NT2/D1 (cell line): ENCODE measurements around the gene SLC44A4.

Experiments
- DNase-seq: peaks from one replicate; pipeline ENCODE4 v3.0.0-alpha.2; 2011; ENCODE audit warnings: low read depth, low spot score
- H3K27me3 ChIP-seq: 2 replicates; pipeline ENCODE4 v1.6.0; 2011; ENCODE audit warnings: mild to moderate bottlenecking; ENCODE audit not compliant: insufficient read length, insufficient read depth
- H3K36me3 ChIP-seq: 2 replicates; pipeline ENCODE4 v1.6.1; 2011; ENCODE audit warnings: mild to moderate bottlenecking, low read length, mixed read lengths; ENCODE audit not compliant: insufficient read depth, insufficient read length
- H3K4me1 ChIP-seq: 2 replicates; pipeline ENCODE4 v1.5.1; 2011; ENCODE audit not compliant: insufficient read depth, insufficient read length
- H3K4me3 ChIP-seq: 2 replicates; pipeline ENCODE4 v1.5.1; 2011; ENCODE audit warnings: low read depth; ENCODE audit not compliant: insufficient read length
- H3K9ac ChIP-seq: 2 replicates; pipeline ENCODE4 v1.6.0; 2011; ENCODE audit warnings: low read depth; ENCODE audit not compliant: insufficient read length
- H3K9me3 ChIP-seq: 2 replicates; pipeline ENCODE4 v1.5.1; 2011; ENCODE audit warnings: mild to moderate bottlenecking, low read length; ENCODE audit not compliant: insufficient read depth
- SUZ12 ChIP-seq: IDR thresholded peaks from 2 replicates; pipeline ENCODE4 v1.6.1; 2011; ENCODE audit not compliant: insufficient read length, insufficient read depth; ENCODE audit errors: extremely low read depth
- YY1 ChIP-seq: IDR thresholded peaks from 2 replicates; pipeline ENCODE4 v1.6.1; 2011; ENCODE audit not compliant: insufficient read length, insufficient read depth
- ZNF274 ChIP-seq: IDR thresholded peaks from 2 replicates; pipeline ENCODE4 v1.6.1; 2011; ENCODE audit warnings: mild to moderate bottlenecking, low read depth, low read length

Gene SLC44A4

DNA sequence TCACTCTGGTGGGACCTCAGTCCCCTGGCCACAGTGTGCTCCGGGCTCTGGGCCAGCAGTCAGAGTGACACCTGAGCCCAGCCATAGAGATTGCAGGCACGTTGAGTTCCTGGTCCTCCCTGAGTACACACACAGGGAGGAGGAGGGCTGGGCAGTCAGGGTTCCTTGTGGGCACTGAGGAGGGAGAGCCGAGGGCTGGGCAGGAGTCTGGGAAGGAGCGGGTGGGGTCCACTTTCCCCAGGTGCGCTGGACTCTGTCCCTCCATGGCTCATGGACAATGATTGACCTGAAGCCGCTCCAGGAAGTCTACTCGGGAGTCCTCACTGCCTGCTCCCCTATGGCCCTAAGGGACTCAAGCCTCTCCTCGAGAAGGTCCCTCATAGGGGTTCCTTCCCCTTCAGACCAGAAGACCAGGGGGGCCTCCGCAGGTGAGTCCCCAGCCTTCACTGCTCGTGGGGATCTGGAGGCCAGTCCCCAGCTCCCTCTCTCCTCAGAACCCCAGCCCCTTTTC lies 1.1 kb downstream of the SLC44A4 start:
- Histone ChIP-seq H3K36me3 (peaks cover 29% of the 10 kb centered on the region), H3K9me3 (no peaks in the 10 kb centered on the region), H3K4me3 (no peak overlapping the region), H3K27me3 (no peaks in the 10 kb centered on the region), H3K9ac (peak overlapping the region; percentile 4), H3K4me1 (peaks cover 12% of the 10 kb centered on the region)
- no peak for DNase-seq
- TF ChIP-seq ZNF274 (no peak), SUZ12 (no peak), YY1 (no peak)

GRCh38 chr6:31877125-31877650 lies 1.6 kb downstream of the SLC44A4 start:
- Histone ChIP-seq H3K27me3 (no peaks in the 10 kb centered on the region), H3K4me3 (no peak overlapping the region), H3K36me3 (peaks cover 24% of the 10 kb centered on the region), H3K9ac (peak overlapping the region; percentile 4), H3K9me3 (no peaks in the 10 kb centered on the region), H3K4me1 (peaks cover 12% of the 10 kb centered on the region)
- no peak for TF ChIP-seq YY1
- TF ChIP-seq ZNF274: no peak
- TF ChIP-seq SUZ12: no peak
- no peak for DNase-seq

DNA sequence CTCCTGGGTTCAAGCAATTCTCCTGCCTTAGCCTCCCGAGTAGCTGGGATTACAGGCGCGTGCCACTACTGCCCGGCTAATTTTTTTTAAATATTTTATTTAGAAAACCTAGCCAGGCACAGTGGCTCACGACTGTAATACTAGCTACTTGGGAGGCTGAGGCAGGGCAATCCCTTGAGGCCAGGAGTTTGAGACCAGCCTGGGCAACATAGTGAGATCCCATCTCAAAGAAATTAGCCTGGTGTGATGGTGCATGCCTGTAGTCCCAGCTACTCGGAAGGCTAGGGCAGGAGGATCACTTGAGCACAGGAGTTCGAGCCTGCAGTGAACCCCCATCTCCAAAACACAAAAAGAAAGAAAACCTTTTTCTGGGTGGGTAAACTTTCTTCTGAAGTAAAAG lies 2.4 kb downstream of the SLC44A4 start:
- no peak overlapping the region for H3K9ac ChIP-seq
- H3K36me3 ChIP-seq: peaks cover 19% of the 10 kb centered on the region
- H3K4me3 ChIP-seq: no peak overlapping the region
- TF ChIP-seq ZNF274: no peak
- no peak for TF ChIP-seq SUZ12
- TF ChIP-seq YY1: no peak
- H3K27me3 ChIP-seq: no peaks in the 10 kb centered on the region
- no peaks in the 10 kb centered on the region for H3K9me3 ChIP-seq
- no peak for DNase-seq
- peaks cover 16% of the 10 kb centered on the region for H3K4me1 ChIP-seq

DNA sequence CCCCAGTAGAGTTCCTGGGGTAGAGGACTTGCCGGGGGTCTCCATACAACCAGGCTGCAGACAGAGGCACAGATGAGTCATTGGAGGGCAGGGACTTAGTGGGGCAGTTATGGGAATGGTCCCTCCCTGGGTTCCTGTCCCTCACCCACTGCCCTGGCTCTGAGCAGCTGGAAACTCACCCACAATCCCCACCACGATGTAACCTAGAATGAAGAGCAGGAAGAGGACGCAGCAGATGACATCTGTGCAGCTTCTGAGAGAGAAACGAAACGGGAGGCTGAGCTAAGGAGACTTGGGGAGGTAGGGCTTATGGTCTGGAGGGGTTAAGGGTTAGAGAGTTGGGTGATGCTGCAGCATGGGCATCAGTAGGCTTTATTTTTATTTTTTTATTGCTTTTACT lies 2.9 kb downstream of the SLC44A4 start:
- H3K27me3 ChIP-seq: no peaks in the 10 kb centered on the region
- TF ChIP-seq YY1 (no peak), SUZ12 (no peak), ZNF274 (no peak)
- peaks cover 15% of the 10 kb centered on the region for H3K36me3 ChIP-seq
- no peak for DNase-seq
- peaks cover 18% of the 10 kb centered on the region for H3K4me1 ChIP-seq
- no peak overlapping the region for H3K4me3 ChIP-seq
- H3K9me3 ChIP-seq: no peaks in the 10 kb centered on the region
- H3K9ac ChIP-seq: no peak overlapping the region

- Histone ChIP-seq H3K36me3 (peaks cover 6% of the 10 kb centered on the region), H3K4me3 (no peak overlapping the region), H3K4me1 (peaks cover 21% of the 10 kb centered on the region), H3K9ac (no peak overlapping the region), H3K9me3 (no peaks in the 10 kb centered on the region), H3K27me3 (no peaks in the 10 kb centered on the region)
- TF ChIP-seq SUZ12 (no peak), ZNF274 (no peak), YY1 (no peak)
- DNase-seq: no peak
Measured at GRCh38 chr6:31874836-31875572, 3.8 kb downstream of the SLC44A4 start.

- H3K27me3 ChIP-seq: no peaks in the 10 kb centered on the region
- H3K36me3 ChIP-seq: no peaks in the 10 kb centered on the region
- H3K4me1 ChIP-seq: peaks cover 21% of the 10 kb centered on the region
- H3K9ac ChIP-seq: no peak overlapping the region
- no peak for DNase-seq
- H3K4me3 ChIP-seq: no peak overlapping the region
- no peak for TF ChIP-seq SUZ12
- TF ChIP-seq ZNF274: no peak
- no peak for TF ChIP-seq YY1
- no peaks in the 10 kb centered on the region for H3K9me3 ChIP-seq
Measured at GRCh38 chr6:31874084-31874670, 4.6 kb downstream of the SLC44A4 start.

- Histone ChIP-seq H3K9me3 (no peaks in the 10 kb centered on the region), H3K4me3 (no peak overlapping the region), H3K4me1 (peaks cover 8% of the 10 kb centered on the region), H3K36me3 (no peaks in the 10 kb centered on the region), H3K27me3 (no peaks in the 10 kb centered on the region), H3K9ac (no peak overlapping the region)
- TF ChIP-seq ZNF274 (no peak), YY1 (no peak), SUZ12 (no peak)
- DNase-seq: no peak
Measured at GRCh38 chr6:31871046-31871659, 7.6 kb downstream of the SLC44A4 start.
